ENCODE measurements around the gene RBM44.
"Not testable (repeated sequence)": the region's sequence is repeated elsewhere in the genome, so short reads cannot be mapped to it uniquely, and the experiment has no call there.

RBM44 gene

GRCh38 chr2:237782181-237782580 lies 16.4 kb upstream of the RBM44 start:
- DNase-seq (ENCODE audit: low read depth in 2 of 2, low spot score in 1 of 2), result no peak

GRCh38 chr2:237783678-237784077 lies 14.9 kb upstream of the RBM44 start:
- DNase-seq (ENCODE audit: low read depth in 2 of 2, low spot score in 1 of 2), result not testable (repeated sequence)

DNA sequence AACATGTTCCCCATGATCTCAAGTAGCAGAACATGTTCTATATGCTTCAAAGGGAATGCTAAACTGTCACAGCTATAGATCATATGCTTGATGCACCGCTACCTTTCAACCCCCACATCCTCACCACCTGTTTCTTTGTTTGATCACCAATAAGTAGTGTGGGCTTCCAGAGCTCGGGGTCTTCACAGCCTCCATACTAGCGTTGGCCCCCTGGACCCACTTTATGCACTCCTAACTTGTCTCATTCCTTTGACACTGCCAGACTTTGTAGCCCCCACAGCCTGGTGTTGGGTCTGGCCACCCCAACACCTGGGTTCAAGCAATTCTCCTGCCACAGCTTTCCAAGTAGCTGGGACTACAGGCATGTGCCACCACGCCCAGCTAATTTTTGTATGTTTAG lies 11.6 kb upstream of the RBM44 start:
- DNase-seq (ENCODE audit: low read depth in 2 of 2, low spot score in 1 of 2), result no peak

- DNase-seq (ENCODE audit: low read depth in 2 of 2, low spot score in 1 of 2), result no peak
Measured at GRCh38 chr2:237790353-237790752, 8.2 kb upstream of the RBM44 start.

DNA sequence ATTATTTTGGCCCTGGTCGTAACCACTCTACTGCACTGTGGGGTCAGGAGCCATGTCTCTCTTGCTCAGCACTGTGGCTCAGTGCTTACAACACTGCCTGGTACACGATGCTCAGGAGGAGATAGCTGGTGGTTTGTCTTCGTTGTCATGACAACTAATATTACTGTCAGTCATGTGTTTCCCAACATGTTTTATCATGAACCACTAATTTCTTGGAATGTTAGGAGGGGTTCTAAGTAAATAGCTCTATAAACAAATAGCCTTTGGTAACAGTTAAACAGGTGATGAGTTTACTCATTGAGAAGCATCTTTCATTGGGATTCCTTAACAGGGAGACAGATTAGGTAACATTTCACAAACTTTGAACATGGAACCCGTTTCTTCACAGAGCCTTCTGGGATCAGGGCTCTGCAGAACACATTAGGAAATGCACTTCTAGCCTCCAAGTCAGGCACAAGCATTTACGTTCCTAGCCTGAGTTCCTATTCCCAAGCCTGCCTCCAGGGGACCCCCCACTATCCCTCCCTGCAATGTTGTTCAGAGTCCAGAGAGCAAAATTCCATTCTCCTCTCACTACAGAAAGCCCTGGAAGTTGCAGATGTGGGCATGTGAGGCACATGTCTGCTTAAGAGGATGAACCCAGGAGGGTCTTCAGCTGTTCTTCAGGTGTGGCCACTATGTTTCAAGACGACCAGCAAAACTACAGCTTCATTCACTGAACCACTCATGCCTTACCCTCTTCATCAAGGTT lies 6.4 kb upstream of the RBM44 start:
- DNase-seq (ENCODE audit: low read depth in 2 of 2, low spot score in 1 of 2), result no peak

- no peak for DNase-seq (ENCODE audit: low read depth in 2 of 2, low spot score in 1 of 2)
Measured at GRCh38 chr2:237797253-237797652, 1.3 kb upstream of the RBM44 start.

- no peak for DNase-seq (ENCODE audit: low read depth in 2 of 2, low spot score in 1 of 2)
Measured at GRCh38 chr2:237799060-237799428, 465 bp downstream of the RBM44 start.

DNA sequence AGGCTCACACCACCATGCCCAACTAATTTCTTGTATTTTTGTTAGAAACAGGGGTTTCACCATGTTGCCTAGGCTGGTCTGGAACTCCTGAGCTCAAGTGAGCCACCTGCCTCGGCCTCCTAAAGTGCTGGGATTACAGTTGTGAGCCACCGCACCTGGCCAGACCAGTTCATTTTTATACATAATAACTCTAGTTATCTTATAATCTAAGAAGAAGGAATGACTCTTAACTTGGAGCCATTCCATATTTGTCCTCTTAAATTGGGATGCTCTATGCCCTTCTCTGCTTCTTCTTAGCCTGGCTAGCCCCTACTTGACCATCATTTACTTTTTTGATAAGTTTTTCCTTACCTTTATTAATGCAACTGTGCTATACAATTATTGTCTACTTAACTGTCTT lies 2.9 kb downstream of the RBM44 start:
- no peak for DNase-seq (ENCODE audit: low read depth in 2 of 2, low spot score in 1 of 2)

- DNase-seq (ENCODE audit: low read depth in 2 of 2, low spot score in 1 of 2), result no peak
Measured at GRCh38 chr2:237806334-237806733, 7.8 kb downstream of the RBM44 start.

GRCh38 chr2:237815637-237816036 lies 17.1 kb downstream of the RBM44 start:
- DNase-seq (ENCODE audit: low read depth in 2 of 2, low spot score in 1 of 2), result no peak

DNA sequence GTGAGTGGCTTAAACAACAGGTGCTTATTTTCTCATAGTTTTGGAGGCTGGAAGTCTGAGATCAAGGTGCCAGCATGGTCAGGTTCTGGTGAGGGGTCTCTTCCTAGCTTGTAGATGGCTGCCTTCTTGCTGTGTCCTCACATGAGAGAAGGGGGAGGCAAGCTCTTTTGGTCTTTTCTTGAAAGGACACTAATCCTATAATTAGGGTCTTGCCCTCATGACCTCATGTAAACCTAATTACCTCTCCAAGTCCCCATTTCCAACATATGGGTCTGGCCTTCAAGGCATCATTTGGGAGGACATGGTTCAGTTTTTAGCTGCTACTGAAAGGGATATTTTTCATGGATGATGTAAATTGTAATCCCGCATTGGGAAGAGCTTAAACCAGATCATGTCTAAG lies 18.0 kb downstream of the RBM44 start:
- no peak for DNase-seq (ENCODE audit: low read depth in 2 of 2, low spot score in 1 of 2)

DNA sequence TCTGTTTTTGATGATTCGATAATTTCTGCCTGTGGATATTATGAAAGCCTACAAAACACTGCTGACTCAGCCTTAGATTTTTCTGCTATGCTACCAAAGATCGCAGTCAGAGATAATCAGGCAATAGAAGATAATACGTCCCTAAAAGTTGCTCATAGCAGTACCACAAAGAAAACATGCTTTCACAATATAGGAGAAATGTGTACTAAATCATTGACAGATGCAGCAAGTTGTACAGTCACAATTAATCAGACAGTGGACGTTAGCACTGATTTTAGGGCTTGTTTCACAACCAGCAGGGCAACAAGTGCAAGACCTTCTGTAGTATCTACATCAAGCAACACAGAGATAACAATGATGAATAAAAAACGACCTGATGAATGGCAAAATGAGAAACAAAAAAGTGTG lies 19.5 kb downstream of the RBM44 start:
- no peak for DNase-seq (ENCODE audit: low read depth in 2 of 2, low spot score in 1 of 2)

DNA sequence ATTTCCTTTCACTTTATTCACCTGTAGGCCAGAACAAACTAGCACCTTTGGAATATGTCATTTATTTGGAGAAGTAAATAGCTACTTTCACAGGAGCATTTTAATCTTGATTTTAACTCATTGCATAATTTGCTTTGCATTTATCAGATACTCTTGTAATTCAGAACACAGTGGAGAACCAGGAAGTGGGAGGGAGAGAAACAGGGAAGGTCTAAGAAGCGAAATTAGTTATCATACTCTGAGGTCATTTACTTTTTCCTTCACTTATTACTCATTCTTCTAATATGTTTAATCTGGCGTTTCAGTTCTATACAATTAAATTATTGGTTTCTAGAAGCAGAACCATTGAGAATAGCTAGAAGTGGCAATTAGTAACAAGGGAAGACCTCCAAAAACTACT lies 20.7 kb downstream of the RBM44 start:
- no peak for DNase-seq (ENCODE audit: low read depth in 2 of 2, low spot score in 1 of 2)

DNA sequence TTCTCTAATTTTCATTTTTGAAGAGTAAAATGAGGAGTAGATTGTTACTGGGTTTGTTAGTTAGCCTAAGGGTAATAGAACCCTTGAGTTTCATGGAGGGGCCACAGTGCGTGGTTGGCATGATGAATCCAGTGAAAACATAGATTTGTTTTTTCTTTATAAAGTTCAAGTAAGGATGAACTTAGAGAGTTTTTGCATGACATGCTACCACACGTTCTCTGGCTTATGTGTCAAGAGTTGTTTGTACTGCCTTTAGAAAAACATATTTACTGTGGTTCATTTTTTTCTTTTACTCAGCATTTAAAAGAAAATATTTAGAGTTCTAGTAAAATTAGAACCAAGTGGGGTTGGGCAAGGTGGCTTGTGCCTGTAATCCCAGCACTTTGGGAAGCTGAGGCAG lies 21.8 kb downstream of the RBM44 start:
- no peak for DNase-seq (ENCODE audit: low read depth in 2 of 2, low spot score in 1 of 2)

DNA sequence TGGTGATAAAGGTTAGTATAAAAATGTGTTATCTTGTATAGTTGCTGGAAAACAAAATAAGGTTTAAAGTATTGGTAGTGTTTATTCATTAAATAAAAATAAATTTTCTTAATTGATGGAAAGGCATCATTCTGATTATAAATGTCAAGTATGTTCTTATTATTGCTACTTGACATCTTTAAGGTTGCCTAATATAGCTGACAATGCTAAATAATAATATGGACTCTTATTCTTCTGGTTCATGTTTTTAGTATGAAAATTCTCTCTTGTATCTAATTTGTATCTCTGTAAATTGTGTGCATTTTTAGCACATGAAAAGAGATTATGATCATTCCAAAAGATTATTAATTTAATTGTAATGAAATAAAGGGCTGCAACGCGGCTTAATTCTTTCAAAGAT lies 25.0 kb downstream of the RBM44 start:
- DNase-seq (ENCODE audit: low read depth in 2 of 2, low spot score in 1 of 2), result no peak

GRCh38 chr2:237824085-237824484 lies 25.5 kb downstream of the RBM44 start:
- DNase-seq (ENCODE audit: low read depth in 2 of 2, low spot score in 1 of 2), result no peak

DNA sequence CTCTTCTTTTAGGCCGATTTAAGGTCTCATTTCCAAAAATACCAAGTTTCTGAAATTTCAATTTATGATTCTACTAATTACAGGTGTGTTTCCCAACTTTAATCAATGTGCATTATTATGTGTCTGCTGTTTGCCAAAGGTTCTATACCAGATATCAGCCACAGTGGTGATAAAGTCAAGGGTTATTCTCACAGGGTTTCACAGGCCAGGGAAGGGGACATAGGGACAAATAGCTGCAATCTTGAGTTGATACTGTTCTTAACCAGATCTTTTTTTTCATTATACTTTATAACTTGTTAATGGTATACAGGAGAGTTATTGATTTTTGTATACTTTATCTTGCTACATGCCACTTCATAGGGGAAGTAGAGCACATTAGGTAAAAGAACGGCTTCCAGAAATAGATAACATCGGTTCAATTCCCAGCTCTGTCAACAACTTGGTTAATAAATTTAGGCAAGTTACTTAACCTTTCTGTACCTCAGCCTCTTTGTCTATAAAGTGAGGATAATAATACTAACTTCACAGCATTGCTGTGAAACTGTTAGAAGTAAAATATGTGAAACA lies 28.9 kb downstream of the RBM44 start:
- DNase-seq (ENCODE audit: low read depth in 2 of 2, low spot score in 1 of 2), result no peak

- no peak for DNase-seq (ENCODE audit: low read depth in 2 of 2, low spot score in 1 of 2)
Measured at GRCh38 chr2:237830522-237830921, 31.9 kb downstream of the RBM44 start.

DNA sequence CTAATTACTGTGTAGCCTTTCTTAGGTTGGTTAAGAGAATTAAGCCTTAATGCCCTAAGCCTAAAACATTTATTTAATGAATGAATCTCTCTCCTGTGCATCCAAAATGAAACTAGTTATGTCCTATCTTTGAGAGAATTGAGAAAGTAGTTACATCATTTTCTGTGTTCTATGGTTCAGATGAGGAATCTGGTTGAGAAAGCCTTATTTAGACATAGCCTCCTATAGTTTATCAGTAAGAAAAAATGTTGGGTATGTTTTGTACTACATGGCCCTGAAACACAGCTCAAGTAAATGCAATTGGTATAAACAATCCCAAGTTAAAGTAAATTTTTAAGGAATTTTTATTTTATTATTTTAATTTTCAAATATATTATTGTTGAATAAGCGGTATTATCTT lies 35.0 kb downstream of the RBM44 start:
- DNase-seq (ENCODE audit: low read depth in 2 of 2, low spot score in 1 of 2), result no peak

GRCh38 chr2:237835372-237835771 lies 36.8 kb downstream of the RBM44 start:
- DNase-seq (ENCODE audit: low read depth in 2 of 2, low spot score in 1 of 2), result no peak

DNA sequence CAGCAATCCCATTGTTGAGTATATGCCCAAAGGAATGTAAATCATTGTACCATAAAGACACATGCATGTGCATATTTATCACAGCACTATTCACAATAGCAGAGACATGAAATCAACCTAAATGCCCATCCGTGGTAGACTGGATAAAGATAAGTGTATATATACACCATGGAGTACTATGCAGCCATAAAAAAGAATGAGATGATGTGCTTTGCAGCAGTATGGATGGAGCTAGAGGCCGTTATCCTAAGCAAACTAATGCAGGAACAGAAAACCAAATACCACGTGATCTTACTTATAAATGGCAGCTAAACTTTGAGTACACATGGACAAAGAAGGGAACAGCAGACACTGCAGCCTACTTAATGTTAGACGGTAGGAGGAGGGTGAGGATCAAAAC lies 42.5 kb downstream of the RBM44 start:
- DNase-seq (ENCODE audit: low read depth in 2 of 2, low spot score in 1 of 2), result no peak

GRCh38 chr2:237848940-237849339 lies 50.4 kb downstream of the RBM44 start:
- DNase-seq (ENCODE audit: low read depth in 2 of 2, low spot score in 1 of 2), result not testable (repeated sequence)

DNA sequence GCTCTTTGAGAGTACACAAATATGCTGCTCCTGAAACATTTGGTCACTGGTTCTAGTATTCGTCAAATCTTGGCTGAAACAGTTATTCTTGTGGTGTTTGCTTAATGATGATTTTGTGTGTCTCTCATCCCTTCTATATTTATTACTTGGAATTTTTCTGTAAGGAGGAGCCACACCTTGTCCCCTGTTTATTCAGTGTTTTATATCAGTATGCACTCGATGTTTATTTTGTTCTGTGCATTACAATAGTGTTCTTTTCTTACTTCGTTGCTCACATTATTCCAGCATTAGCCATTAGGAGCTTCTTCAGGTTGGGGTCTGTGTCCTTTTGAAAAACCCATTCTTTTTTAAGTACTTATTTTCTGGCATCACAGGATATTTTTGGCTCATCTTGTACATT lies 55.7 kb downstream of the RBM44 start:
- no peak for DNase-seq (ENCODE audit: low read depth in 2 of 2, low spot score in 1 of 2)
